ENCODE results near the gene AMZ1.
"Not testable (repeated sequence)": the region's sequence is repeated elsewhere in the genome, so short reads cannot be mapped to it uniquely, and the experiment has no call there.

AMZ1 gene

DNA sequence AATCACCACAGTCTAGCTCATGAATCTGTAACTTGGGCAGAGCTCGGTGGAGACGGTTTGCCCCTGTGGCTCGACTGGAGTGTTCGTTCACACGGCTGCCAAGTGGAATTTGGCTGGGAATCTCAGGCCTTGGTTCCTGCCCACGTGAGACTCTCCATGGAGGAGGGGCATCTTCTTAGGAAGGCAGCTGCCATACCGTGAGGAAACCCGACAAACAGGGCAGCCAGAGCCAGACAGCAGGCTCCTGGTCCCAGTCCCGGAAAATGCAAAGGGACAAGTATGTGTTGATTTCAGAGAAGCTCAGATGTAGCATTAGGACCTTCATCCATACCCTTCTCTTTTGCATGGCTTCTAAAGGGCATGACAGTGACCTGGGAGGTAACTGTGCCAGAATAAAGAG is 26.6 kb downstream of the AMZ1 start:
- no peak for FAIRE-seq

DNA sequence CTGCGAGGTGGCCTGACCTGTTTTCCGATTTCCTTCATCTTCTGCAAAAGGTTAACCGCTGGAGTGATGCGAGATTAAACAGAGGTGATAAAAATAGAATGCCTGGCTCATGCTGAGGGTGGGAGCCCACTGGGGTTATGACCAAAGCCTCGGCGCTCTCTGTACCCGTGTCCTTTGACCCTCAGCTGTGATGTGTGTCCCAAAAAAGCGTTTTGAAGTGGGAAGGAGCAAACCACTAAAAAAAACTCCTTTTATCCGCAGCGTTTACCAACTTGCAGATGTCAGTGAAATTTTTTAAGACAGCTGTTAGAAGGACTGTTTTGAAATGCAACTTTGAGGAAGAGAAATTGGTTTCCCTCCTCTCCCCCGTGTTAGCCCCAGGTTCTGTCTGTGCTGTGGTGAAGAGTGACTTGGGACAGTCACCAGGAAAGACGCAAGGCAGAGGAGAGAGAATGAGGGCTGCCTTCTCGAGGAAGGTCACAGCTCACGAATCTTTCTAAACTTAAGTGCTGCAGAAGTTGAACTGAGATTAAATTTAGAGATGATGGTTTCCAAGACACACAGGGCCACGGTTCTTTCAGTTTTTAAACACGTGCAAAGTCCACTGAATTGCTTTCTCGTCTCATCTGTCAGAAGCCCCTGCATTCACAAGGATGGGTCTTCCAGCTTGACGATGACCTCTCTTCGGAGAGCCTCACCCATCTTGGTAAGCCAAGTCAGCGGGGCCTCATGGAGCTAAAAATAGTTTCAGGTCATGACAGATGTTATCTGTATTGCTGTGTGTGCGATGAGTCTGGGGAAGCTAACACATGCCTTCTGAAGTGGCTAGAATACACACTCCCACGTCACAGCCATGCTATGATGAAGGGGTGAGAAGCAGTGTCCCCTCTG is 27.6 kb downstream of the AMZ1 start:
- no peak for FAIRE-seq

DNA sequence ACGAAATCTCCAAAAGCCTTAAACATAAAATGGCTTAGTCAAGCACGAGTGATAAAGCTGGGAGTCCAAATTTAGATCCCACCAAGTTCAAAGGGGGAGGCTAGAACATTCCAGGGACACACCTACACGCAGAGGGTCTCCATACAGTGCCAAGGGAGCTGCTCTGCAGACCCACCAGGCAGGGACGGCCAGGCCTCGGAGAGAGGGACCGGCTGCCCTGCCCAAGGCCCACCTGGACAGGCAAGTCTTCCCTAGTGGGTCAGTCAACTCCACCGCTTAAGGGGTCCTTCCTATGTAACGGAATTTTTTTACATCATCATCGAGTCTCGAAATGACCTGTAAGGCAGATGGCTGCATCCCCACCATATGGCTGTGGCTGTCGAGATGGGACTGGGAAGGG is 28.5 kb downstream of the AMZ1 start:
- FAIRE-seq, result no peak

DNA sequence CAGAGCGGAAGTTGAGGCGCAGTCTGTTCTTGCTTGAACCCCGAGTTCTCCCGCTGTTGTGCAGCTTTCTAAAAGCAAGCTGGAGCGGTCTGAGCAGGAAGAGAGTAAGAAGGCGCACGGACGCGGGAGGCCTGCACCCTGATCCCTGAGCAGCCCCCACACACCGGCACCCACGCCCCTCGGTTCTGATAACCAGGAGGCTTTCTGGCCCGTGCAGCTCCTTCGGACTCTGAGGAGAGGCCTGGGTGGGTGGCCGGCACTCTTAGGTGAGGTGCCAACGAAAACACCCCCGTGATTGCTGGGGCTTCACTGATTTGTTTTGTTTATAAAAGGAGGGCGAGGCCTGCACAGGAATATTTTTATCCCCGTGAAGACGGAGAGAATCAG is 28.9 kb downstream of the AMZ1 start:
- no peak for FAIRE-seq

DNA sequence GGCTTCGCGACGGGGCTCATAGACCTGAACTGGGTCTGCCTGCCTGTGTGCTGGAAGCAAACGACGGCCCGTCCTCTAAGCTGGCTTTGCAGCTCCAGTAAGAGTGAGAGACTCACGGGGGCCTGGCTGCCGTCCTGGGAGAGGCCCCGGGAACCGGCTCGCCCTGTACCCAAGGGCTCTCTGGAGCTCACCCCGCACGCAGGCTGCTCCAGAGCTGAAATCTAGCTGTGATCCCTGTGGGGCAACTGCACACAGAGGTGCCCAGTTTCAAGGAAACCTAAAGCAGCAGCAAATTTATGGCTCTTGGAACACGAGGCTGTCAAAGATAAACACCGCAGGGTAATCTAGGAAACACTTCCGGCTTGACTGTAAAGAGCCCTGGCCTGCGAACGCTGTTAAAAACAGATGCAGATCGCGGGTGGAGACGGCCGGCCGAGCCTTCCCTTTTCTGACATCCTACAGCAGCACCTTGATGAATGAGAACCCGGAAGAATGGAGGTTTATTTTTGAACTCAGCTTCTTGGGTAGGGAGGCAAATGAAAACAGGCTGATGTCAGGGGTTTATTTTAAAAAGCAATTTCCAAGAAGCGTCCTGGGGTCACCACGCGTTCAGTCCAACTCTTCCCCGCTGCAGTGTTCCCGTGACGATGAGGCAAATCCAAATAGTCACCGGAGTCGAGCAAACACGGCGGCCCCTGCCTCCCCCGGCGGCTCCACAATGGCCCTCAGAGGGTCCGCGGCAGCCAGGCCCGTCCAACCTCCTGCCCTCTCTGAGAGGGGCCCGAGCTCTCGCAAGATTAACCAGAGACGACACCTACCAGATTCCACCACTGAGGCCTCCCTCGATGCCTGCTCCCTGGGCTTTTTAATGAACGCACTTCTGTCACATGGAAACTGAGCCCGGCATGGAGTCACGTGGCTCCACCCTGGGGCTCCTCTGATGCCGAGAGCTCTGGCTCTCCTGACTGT is 29.6 kb downstream of the AMZ1 start:
- FAIRE-seq, result no peak

DNA sequence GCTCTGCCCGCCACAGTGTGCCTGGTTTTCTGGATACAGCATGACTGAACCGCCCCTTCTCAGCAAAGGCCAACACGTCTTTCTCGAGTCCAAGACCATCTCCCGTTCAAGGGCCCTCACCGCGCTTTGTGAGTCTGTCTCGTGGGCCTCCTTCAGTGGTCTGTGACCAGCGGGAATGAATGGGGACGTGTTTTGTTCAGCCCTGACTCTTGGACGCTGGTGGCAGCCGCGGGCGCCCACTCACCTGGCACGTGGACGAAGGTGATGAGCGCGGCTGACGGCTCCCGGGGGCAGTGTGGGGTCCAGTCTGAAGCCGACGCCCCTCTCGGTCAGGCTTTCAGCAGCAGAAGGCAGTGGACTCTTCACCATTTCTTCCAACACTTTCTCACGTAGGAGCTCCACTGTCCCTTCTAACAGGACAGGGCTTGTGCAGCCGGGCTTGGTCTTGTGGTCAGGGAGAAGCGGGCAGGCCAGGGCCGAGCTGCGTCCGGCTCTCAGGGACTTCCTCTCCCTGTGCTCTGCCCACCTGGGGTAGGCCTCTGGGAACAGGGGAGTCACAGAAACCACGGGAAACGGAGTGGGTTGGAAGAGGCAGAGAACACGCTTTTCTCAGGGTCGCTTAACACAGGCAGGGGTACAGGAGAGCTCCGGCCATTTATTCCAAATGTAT is 30.4 kb downstream of the AMZ1 start:
- FAIRE-seq, result no peak

DNA sequence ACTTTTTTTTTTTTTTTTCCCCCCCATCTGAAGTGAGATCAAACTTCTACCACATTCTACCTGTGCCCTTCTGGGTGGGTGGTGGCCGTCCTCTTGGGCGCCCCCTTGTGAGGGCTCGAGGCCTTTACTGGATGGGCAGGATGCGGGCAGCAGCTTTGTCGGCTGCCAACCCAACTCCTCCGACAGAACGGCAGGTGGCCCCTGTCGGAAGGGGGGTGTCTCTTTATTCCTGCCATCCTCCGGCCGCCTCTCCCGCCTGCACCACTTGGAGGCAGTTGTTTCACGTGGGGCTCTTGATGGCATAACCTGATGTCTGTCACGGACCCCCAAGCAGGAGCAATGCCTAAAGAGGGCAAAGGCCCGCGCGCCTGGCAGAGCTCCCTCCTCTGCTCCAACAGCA is 31.0 kb downstream of the AMZ1 start:
- FAIRE-seq, result no peak

DNA sequence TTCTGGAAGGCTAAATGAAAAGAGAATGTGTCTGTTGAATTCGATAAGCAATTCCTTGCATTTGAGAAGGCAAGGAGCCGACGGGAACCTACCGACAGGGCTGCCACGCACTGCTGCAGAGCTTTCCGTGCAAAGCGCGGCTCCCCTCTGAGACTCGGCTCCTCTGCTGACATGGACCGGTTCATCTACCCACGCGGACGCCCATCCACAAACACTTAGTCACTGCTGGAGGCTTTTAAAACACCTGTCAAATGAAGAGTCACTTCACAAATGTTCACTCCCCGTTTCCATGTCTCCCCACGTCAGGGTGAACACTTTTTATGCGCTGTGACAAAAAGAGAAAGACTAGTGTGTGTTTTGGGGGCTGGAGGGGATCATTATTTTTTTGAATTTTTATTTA is 32.0 kb downstream of the AMZ1 start:
- no peak for FAIRE-seq

DNA sequence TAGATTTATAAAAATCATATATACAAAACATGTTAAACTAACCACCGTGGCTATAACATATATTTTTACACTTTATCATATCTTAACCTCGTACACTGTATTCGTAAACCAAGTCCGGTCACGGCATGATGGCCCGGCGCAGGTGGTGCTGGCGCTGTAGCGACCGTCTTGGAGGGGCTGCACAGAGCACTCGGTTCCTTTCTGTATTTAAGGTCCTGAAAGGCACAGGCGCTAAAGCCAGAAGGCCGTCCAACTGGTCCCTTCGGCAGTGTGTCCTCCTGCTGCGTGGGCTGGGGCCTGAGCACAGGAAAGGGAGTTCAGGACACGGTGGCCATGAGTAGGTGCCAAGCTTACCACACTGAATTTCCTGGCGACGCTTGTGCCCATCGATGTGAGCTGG is 33.8 kb downstream of the AMZ1 start:
- no peak for FAIRE-seq

DNA sequence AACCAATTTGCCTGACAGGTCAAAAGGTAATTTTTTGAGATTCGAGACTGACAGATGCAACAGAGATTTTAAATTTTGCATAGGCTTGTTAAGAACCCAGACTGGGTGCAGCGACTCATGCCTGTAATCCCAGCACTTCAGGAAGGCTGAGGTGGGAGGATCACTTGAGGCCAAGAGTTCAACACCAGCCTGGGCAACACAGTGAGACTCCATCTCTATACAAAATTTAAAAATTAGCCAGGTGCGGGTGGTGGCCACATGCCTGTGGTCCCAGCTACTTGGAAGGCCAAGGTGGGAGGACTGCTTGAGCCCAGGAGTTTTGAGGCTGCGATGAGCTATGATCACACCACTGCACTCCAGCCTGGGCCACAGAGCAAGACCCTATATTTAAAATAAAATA is 34.6 kb downstream of the AMZ1 start:
- FAIRE-seq, result no peak

DNA sequence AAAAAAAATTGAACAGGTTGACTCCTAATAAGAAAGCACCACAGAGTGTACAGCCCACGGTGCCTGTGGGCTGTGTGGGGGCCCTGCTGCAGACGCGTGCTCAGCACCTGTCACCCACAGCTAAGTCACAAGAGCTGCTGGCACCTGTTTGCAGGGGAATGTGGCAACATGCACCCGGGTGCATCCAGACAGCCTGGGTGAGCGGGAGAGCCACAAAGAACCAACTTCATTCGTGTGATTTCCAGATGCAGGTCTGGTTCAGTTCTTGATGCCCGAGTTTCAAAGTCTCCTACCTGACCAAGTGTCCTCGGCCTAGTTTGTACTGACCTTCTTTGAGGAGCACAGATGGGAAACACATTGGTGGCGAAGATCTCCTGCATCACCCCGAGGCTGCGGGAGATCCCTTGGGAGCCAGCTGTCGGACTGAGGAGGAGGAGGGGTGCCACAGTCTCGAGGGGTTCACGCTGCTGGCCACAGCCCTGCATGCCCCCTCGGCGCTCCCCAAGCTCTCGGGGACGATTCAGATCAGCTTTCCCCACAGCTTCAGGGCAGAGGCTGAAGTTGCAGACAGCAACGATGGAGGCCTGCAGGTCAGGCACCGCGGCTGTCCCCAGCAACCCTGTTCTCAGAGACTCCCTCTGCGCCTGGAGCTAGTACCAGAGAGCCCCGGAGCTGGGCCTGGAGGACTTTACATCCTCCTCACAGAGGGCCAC is 35.3 kb downstream of the AMZ1 start:
- no peak for FAIRE-seq

DNA sequence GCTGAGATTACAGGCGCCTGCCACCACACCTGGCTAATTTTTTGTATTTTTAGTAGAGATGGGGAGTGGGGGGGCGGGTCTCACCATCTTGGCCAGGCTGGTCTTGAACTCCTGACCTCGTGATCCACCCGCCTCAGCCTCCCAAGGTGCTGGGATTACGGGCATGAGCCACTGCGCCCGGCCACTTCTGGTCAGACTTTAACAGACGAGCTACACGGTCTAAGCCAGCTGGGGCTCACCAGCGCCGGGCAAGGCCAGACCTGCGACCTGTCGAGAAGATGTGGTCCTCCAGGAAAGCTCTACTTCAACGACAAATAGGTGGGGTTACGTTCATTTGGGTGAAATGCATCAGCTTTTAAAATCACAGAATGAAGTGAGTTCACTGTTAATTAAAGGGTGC is 36.0 kb downstream of the AMZ1 start:
- FAIRE-seq, result not testable (repeated sequence)

DNA sequence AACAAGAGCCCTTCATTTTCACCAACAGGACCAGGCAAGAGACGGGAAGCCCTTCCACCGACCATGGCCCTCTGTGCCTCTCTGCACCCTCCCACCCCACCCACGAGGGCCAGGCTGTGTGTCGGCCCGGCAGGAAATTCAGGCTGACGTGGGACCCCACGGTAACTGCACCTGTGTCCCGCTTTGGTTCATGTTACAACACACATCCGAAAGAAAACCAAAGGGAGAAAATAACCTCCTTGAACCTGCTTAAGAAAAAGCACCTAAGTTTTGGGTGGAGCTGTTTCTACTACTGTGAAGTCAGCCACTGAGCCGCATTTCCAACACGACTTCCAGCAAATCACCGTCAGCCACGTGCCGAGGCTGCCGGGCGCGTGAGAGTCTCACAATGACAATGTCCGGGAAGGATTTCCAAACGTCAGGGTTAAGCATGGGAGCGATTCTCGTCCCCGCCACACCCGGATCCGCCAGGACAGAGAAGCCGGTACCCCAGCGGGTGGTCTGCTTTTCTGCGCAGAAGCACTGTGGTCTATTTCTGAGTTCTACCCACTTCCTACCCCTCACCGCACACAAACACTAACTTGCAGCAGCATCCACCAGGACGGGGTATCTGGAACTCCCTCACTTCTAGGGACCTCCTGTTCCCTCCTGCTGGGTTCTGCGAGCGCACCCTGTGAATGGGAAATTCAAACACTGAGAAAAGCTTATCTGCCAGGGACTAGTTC is 36.6 kb downstream of the AMZ1 start:
- FAIRE-seq, result no peak

DNA sequence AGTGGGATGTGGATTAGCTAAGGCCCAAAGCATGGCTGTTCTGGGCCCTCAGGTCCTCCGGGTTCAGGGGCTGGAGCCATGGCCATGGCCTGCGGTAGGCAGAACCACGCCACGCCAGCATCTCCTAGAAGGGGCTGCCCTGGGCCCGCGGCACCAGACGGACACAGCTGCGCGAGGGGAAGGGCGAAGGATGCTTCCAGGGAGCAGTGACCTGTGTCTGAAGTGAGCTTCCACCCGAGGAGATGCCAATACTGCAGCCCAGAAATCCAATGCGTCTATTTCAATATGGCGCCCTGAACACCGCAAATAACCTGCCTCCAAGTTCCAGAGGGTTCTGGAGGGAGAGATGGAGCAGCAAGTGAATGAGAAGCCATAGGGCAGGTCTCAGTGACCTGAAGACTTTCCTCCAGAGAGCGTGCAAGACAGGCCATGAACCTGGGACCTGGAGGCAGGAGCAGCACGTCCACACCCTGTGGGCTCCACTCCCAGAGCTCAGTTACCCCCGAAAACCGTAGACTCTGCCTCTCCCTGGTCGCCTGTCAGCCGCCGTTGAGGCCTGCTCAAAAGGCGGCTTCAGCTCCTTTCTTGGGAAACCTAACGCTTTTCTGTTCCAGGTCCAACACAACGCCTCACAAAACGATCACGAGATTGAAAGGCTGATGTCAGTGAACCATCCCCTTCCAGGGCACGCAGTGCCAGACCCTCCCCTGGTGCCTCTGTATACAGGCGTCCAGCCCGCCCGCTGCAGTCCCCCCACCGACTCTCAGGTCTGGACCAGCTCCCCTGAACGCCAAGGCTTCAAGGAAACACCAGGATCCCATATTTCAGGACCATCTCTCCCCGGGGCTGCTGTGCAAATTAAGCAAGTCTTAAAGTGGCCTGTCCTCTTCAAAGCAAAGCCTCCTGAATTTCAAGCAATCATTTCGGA is 37.4 kb downstream of the AMZ1 start:
- no peak for FAIRE-seq

DNA sequence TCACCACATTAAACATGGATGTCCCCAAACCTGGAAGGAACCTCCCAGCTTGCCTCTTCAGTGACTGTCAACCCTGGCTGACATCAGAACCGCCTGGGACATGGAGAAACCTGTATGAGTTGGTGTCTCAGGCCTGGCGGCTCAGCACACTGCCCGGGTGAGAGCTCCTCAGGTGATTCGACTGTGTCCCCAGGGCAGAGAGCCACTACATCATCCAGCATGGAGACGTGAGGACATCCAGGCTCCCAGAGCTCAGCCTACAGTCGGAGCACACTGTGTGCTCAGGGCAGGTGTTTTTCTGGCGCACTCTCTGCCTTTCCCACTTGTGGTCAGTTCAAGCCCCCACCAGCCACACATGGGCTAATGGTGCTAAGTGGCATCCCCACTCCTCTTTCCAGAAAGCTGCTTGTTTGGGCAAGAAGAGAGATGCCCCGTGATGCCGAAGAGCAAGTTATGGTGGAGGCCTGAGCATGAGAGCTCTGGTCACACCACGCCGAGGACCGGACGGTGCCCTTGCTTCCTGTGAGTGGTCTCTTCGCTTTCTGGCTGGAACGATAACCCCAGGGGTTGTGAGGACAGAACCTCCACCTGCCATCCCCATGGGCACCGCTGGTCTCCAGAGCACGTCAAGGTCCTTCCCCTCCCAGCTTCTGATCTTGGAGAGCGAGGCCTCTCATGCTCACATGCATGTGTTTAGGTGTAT is 38.5 kb downstream of the AMZ1 start:
- FAIRE-seq, result no peak

DNA sequence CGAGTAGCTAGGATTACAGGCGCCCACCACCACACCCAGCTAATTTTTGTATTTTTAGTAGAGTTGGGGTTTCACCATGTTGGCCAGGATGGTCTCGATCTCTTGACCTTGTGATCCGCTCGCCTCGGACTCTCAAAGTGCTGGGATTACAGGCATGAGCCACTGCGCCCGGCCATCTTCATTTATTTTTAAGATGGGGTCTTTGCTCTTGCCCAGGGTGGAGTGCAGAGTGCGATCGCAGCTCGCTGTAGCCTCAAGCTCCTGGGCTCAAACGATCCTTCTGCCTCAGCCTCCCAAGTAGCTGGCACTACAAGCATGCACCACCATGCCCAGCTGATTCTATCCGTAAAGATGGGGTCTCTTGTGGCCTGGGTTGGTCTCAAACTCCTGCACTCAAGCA is 39.2 kb downstream of the AMZ1 start:
- FAIRE-seq, result not testable (repeated sequence)

DNA sequence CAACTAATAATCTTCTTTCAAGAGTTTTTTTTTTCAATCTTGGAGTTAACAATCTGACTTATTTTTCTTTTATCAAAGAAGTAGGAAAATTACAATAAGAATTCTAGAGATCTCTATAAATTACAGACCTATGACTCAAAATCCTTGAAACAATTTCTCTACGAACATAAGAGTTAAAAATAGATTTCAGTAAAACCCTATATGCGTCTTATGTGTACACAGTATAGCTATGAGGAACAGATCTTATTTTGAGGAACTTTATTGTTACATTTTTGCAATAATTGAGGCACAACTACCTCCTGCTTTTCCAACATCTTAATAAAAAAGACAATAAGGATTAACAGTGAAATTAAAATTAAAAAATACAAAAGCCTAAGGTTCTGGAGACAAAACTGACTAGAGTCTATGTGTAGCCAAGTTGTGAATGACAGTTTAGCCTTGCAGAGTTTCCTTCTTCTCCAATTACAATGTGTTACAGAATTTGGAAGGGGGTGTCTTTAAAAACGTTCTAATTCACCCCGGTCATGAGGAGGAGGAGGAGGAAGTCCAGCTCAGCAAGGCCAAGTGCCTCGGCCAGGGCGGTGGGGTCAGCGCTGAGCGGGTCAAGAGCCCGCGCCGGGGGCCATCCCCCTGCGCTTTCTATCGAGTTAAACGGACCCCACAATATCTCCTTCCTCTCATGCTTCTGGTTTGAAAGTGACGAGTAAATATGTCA is 40.5 kb downstream of the AMZ1 start:
- peak; percentile 51 for FAIRE-seq

DNA sequence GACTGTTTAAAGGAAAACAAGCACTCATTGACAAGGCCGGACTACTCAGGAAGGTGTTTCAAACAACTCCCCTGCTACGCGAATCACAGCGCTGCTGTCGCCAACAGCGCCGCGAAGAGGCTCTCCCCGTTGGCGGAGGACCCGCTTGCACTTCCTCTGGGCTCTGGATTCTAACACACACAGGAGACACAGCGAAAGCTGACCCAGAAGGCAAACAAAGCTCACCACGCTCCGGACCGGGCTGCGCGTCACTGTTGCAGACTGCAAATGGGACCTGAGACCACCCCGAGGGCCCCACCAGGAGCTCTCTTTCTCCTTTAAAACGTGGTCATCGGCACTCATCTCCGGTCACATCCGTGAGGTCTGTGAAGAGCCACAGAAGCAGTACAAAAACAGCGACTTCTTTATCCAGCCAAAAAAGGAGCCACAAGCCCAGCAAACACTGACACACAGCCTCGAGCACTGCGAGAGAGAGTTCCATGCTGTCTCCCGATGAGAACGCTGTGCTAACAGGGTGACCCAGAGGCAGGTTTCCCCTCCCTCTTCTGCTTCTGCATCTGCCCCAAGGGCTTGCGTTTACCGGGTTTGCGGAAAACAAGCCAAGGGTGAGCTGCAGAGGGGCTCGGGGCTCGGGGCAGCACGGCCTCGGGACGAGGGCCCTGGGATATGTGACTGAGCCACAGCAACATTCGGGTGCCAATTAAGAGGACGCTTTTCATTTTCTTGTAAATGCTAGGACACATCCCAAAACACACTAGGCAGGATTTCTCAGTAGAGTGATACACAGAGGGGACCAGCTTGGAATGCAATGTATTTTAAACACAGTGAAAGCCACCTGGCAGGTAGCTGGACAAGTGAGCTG is 41.3 kb downstream of the AMZ1 start:
- no peak for FAIRE-seq

All from endometrium (tissue), 2 donors.